Measurements from ENCODE around the gene ZNF521.

Gene ZNF521

GRCh38 chr18:25223899-25224886 is 127.8 kb downstream of the ZNF521 start:
- DNase-seq (ENCODE audit: low read depth): no peak

GRCh38 chr18:25223211-25223610 is 128.8 kb downstream of the ZNF521 start:
- DNase-seq (ENCODE audit: low read depth): no peak

GRCh38 chr18:25222648-25223047 is 129.3 kb downstream of the ZNF521 start:
- no peak for DNase-seq (ENCODE audit: low read depth)

GRCh38 chr18:25210622-25211021 is 141.3 kb downstream of the ZNF521 start:
- no peak for DNase-seq (ENCODE audit: low read depth)

GRCh38 chr18:25192065-25192464 is 159.9 kb downstream of the ZNF521 start:
- no peak for DNase-seq (ENCODE audit: low read depth)

- no peak for DNase-seq (ENCODE audit: low read depth)
Observed at GRCh38 chr18:25190472-25190871, 161.5 kb downstream of the ZNF521 start.

- DNase-seq (ENCODE audit: low read depth): no peak
Observed at GRCh38 chr18:25189391-25190185, 162.4 kb downstream of the ZNF521 start.

- DNase-seq (ENCODE audit: low read depth): no peak
Observed at GRCh38 chr18:25187521-25188192, 164.3 kb downstream of the ZNF521 start.

- no peak for DNase-seq (ENCODE audit: low read depth)
Observed at GRCh38 chr18:25186871-25187270, 165.1 kb downstream of the ZNF521 start.

- DNase-seq (ENCODE audit: low read depth): no peak
Observed at GRCh38 chr18:25181993-25182392, 170.0 kb downstream of the ZNF521 start.

- DNase-seq (ENCODE audit: low read depth): no peak
Observed at GRCh38 chr18:25181581-25181980, 170.4 kb downstream of the ZNF521 start.

GRCh38 chr18:25180973-25181548 is 170.9 kb downstream of the ZNF521 start:
- DNase-seq (ENCODE audit: low read depth): no peak

- no peak for DNase-seq (ENCODE audit: low read depth)
Observed at GRCh38 chr18:25177631-25178030, 174.3 kb downstream of the ZNF521 start.

- no peak for DNase-seq (ENCODE audit: low read depth)
Observed at GRCh38 chr18:25176518-25177042, 175.4 kb downstream of the ZNF521 start.

GRCh38 chr18:25175558-25176517 is 176.1 kb downstream of the ZNF521 start:
- DNase-seq (ENCODE audit: low read depth): no peak

GRCh38 chr18:25174324-25174723 is 177.6 kb downstream of the ZNF521 start:
- no peak for DNase-seq (ENCODE audit: low read depth)

- DNase-seq (ENCODE audit: low read depth): no peak
Observed at GRCh38 chr18:25171334-25171733, 180.6 kb downstream of the ZNF521 start.

- DNase-seq (ENCODE audit: low read depth): no peak
Observed at GRCh38 chr18:25170402-25170801, 181.6 kb downstream of the ZNF521 start.

GRCh38 chr18:25169701-25170100 is 182.3 kb downstream of the ZNF521 start:
- DNase-seq (ENCODE audit: low read depth): no peak

- DNase-seq (ENCODE audit: low read depth): no peak
Observed at GRCh38 chr18:25167612-25168410, 184.2 kb downstream of the ZNF521 start.
